ENCODE data around the gene ADCY5. TPM values are rescaled to one million over a fixed set of nuclear protein-coding genes. Genes with fewer than 3 reads are reported as not detected.

ADCY5 gene
- polyA plus RNA-seq, 3 donors = not detected

DNA sequence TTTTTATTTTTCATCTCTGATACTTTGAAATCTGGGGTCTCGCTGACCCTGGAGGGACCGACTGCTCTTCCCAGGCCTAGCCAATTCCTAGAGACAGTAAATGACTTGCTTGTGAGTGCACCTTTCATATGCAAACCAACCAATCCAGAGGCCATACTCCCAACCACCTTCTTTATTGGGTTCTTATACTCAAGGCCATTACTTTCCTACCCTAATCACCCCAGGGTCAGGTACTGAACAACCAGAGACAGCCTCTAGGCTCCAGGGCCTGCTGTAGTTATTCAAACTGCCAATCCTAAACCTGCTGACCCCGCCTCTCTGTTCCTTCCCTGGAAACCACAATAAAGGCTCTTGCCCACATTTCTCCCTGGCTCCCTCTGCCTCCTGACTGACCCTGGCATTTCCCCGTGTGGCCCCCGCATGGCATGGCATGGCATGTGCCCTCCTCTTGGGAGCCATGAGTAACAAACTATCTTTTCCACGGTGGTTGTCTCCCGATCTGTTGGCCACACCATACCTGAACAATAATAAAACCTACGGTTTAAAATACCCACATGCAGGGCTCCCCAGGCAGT is 42.9 kb downstream of the ADCY5 start:
- DNase-seq = no peak
- no peak overlapping the region for H3K4me3 Mint-ChIP-seq
- H3K27me3 Mint-ChIP-seq (ENCODE audit: low read depth in 3 of 3) = peaks cover 0 to 4% (median 0%) of the 10 kb centered on the region in 3 donors
- H3K27me3 ChIP-seq (ENCODE audit: control insufficient read depth in 2 of 2, insufficient read depth in 2 of 2, low read length in 2 of 2) = no peaks in the 10 kb centered on the region
- no peak overlapping the region for H3K4me2 ChIP-seq (replicated peaks; ENCODE audit: extremely low read depth, low read length, poor library complexity, severe bottlenecking)
- H3K27ac ChIP-seq (ENCODE audit: low read depth in 1 of 2, low read length in 2 of 2) = no peak overlapping the region
- no peaks in the 10 kb centered on the region for H3K9me3 ChIP-seq (replicated peaks in 1 of 2; ENCODE audit: control insufficient read depth in 1 of 2, insufficient read depth in 1 of 2, low read length in 2 of 2)
- no peak overlapping the region for H2AFZ ChIP-seq (ENCODE audit: insufficient read depth, low read depth, low read length, poor library complexity, severe bottlenecking)
- no peak overlapping the region for H3K4me3 ChIP-seq (replicated peaks in 1 of 3; ENCODE audit: low read depth in 2 of 3, low read length in 3 of 3)
- H3K36me3 Mint-ChIP-seq = no peaks in the 10 kb centered on the region
- H3K27ac Mint-ChIP-seq = no peak overlapping the region
- intact Hi-C loops (cut with micrococcal nuclease) = no loop called here
- H3K79me2 ChIP-seq (ENCODE audit: insufficient read depth, low read length) = no peaks in the 10 kb centered on the region
- H3K4me1 ChIP-seq (ENCODE audit: control insufficient read depth in 1 of 2, insufficient read depth in 2 of 2, low read length in 2 of 2) = no peaks in the 10 kb centered on the region
- H3K9ac ChIP-seq (ENCODE audit: insufficient read depth, low read length, poor library complexity, severe bottlenecking) = no peak overlapping the region
- 95% methylated on average over 5 of the region's 8 CpGs for WGBS (ENCODE audit: insufficient coverage)
- no peaks in the 10 kb centered on the region for H3K36me3 ChIP-seq (replicated peaks in 1 of 2; ENCODE audit: control insufficient read depth in 1 of 2, insufficient read depth in 2 of 2, low read length in 2 of 2)
- H4K20me1 ChIP-seq (ENCODE audit: insufficient read depth, low read length) = no peaks in the 10 kb centered on the region
- TF ChIP-seq, protein P1, sequence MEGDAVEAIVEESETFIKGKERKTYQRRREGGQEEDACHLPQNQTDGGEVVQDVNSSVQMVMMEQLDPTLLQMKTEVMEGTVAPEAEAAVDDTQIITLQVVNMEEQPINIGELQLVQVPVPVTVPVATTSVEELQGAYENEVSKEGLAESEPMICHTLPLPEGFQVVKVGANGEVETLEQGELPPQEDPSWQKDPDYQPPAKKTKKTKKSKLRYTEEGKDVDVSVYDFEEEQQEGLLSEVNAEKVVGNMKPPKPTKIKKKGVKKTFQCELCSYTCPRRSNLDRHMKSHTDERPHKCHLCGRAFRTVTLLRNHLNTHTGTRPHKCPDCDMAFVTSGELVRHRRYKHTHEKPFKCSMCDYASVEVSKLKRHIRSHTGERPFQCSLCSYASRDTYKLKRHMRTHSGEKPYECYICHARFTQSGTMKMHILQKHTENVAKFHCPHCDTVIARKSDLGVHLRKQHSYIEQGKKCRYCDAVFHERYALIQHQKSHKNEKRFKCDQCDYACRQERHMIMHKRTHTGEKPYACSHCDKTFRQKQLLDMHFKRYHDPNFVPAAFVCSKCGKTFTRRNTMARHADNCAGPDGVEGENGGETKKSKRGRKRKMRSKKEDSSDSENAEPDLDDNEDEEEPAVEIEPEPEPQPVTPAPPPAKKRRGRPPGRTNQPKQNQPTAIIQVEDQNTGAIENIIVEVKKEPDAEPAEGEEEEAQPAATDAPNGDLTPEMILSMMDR (IDR thresholded peaks at IDR 0.05) = no peak
- H3K4me1 Mint-ChIP-seq = no peaks in the 10 kb centered on the region
- H3K9me3 Mint-ChIP-seq = no peaks in the 10 kb centered on the region

DNA sequence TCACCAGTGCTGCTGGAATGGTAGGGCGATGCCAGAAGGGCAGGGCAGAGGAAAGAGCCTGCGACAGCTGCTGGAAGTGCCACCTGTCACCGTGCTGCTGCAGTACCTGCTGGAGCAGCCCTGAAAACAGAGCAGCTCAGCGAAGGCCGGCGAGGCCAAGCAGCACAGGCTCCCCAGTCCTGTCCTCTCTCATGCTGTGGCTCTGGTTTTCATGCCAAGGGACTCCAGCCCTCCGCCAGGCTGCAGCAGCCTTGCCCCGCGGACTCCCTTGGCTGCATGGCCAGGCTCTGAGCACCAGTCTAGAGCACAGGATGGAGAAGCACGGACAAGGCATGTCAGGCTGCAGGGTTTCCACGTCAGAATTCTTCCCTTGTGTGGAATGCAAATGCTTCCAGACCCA is 43.9 kb downstream of the ADCY5 start:
- Mint-ChIP-seq H3K4me3 (no peak overlapping the region), H3K27me3 (ENCODE audit: low read depth in 3 of 3) (peaks cover 0 to 4% (median 0%) of the 10 kb centered on the region in 3 donors), H3K9me3 (no peaks in the 10 kb centered on the region), H3K36me3 (no peaks in the 10 kb centered on the region), H3K27ac (no peak overlapping the region), H3K4me1 (no peaks in the 10 kb centered on the region)
- Histone ChIP-seq H3K9ac (ENCODE audit: insufficient read depth, low read length, poor library complexity, severe bottlenecking) (no peak overlapping the region), H3K27me3 (ENCODE audit: control insufficient read depth in 2 of 2, insufficient read depth in 2 of 2, low read length in 2 of 2) (no peaks in the 10 kb centered on the region), H3K4me1 (ENCODE audit: control insufficient read depth in 1 of 2, insufficient read depth in 2 of 2, low read length in 2 of 2) (no peaks in the 10 kb centered on the region), H3K9me3 (replicated peaks in 1 of 2; ENCODE audit: control insufficient read depth in 1 of 2, insufficient read depth in 1 of 2, low read length in 2 of 2) (no peaks in the 10 kb centered on the region), H4K20me1 (ENCODE audit: insufficient read depth, low read length) (no peaks in the 10 kb centered on the region), H3K79me2 (ENCODE audit: insufficient read depth, low read length) (no peaks in the 10 kb centered on the region), H2AFZ (ENCODE audit: insufficient read depth, low read depth, low read length, poor library complexity, severe bottlenecking) (no peak overlapping the region), H3K4me2 (replicated peaks; ENCODE audit: extremely low read depth, low read length, poor library complexity, severe bottlenecking) (no peak overlapping the region), H3K4me3 (replicated peaks in 1 of 3; ENCODE audit: low read depth in 2 of 3, low read length in 3 of 3) (no peak overlapping the region), H3K36me3 (replicated peaks in 1 of 2; ENCODE audit: control insufficient read depth in 1 of 2, insufficient read depth in 2 of 2, low read length in 2 of 2) (no peaks in the 10 kb centered on the region), H3K27ac (ENCODE audit: low read depth in 1 of 2, low read length in 2 of 2) (no peak overlapping the region)
- TF ChIP-seq, protein P1 (IDR thresholded peaks at IDR 0.05) = no peak
- no peak for DNase-seq
- intact Hi-C loops (cut with micrococcal nuclease) = no loop called here
- 91% methylated on average over 11 of the region's 11 CpGs for WGBS (ENCODE audit: insufficient coverage)

All from CD14-positive monocyte (primary cell).